MCF 10A (cell line): ENCODE measurements around the gene NAGPA. TPM values are rescaled to one million over a fixed set of nuclear protein-coding genes. Genes with fewer than 3 reads are reported as not detected.

Source experiments
- BruUV-seq: library from RNA; stranded (reverse); fragments of 400-500 nt; replicated peaks from 2 replicates; lab custom pipeline; 2021; lab: Mats Ljungman, UMichigan
- CTCF ChIA-PET: fragments of 300-600 bp; sonication (Branson Sonifier 250); formaldehyde crosslinking; extraction: SDS; loops from one replicate; lab custom pipeline; 2021; ENCODE audit warnings: antibody characterized with exemption, inconsistent platforms; lab: Yijun Ruan, JAX
- POLR2A ChIA-PET: fragments of 300-600, 350-650 bp; sonication (Branson Sonifier 250); formaldehyde crosslinking; extraction: SDS; loops from one replicate; lab custom pipeline; 2020; ENCODE audit warnings: antibody characterized with exemption, inconsistent platforms; lab: Yijun Ruan, JAX
- DNase-seq: peaks from one replicate; pipeline ENCODE4 v3.0.0-alpha.2; 2018; ENCODE audit not compliant: unreplicated experiment
- H3K27ac Mint-ChIP-seq: one replicate; pipeline ENCODE4 v1.8.0; 2022; ENCODE audit warnings: mild to moderate bottlenecking, low read depth, mixed read lengths; ENCODE audit not compliant: unreplicated experiment
- H3K27me3 Mint-ChIP-seq: one replicate; pipeline ENCODE4 v1.8.0; 2022; ENCODE audit warnings: mixed read lengths; ENCODE audit not compliant: insufficient read depth, unreplicated experiment
- H3K36me3 Mint-ChIP-seq: one replicate; pipeline ENCODE4 v1.8.0; 2022; ENCODE audit warnings: mild to moderate bottlenecking, moderate library complexity, mixed read lengths; ENCODE audit not compliant: insufficient read depth, unreplicated experiment
- H3K4me1 Mint-ChIP-seq: one replicate; pipeline ENCODE4 v1.8.0; 2022; ENCODE audit warnings: mixed read lengths; ENCODE audit not compliant: insufficient read depth, unreplicated experiment
- H3K4me3 Mint-ChIP-seq: one replicate; pipeline ENCODE4 v1.8.0; 2022; ENCODE audit warnings: mild to moderate bottlenecking, moderate library complexity, mixed read lengths; ENCODE audit not compliant: unreplicated experiment
- H3K9me3 Mint-ChIP-seq: one replicate; pipeline ENCODE4 v1.8.0; 2022; ENCODE audit warnings: mixed read lengths; ENCODE audit not compliant: unreplicated experiment
- CTCF ChIP-seq: fragments of 200-600 bp; IDR thresholded peaks from one replicate; pipeline ENCODE4 v1.8.0; 2022; ENCODE audit warnings: antibody characterized with exemption, mild to moderate bottlenecking; ENCODE audit not compliant: unreplicated experiment
- intact Hi-C: fragments of 100-400 bp; cut with micrococcal nuclease; formaldehyde crosslinking; loops from 2 replicates; pipeline ENCODE4 v1.14.1; 2022
- total RNA-seq: library from RNA; stranded (reverse); gene quantifications from 2 replicates; pipeline ENCODE4 v1.2.3, GENCODE V29; 2022

Gene NAGPA
- total RNA-seq, 1 experiment from 2014 or later, result 4.9 TPM

- no TSS peak for BruUV-seq
- intact Hi-C loops, result no loop called here
Observed at GRCh38 chr16:5042574-5043171, 8.9 kb upstream of the NAGPA start.

GRCh38 chr16:5041600-5042133 is 7.9 kb upstream of the NAGPA start:
- H3K4me1 Mint-ChIP-seq, result peaks cover 2% of the 10 kb centered on the region
- CTCF ChIA-PET, result interaction anchor here (0.5 kb wide), 1 partner anchor 83 kb away, joined by 3 read pairs; the partner anchor contains the start of gene SEC14L5

More at GRCh38 chr16:5042574-5043171, 8.9 kb upstream of the NAGPA start:
- H3K4me1 Mint-ChIP-seq, result no peaks in the 10 kb centered on the region
- POLR2A ChIA-PET, result no interaction called here
- peaks cover 31% of the 10 kb centered on the region for H3K27me3 Mint-ChIP-seq
- no peak overlapping the region for H3K4me3 Mint-ChIP-seq
- H3K9me3 Mint-ChIP-seq, result no peaks in the 10 kb centered on the region
- H3K27ac Mint-ChIP-seq, result no peak overlapping the region
- CTCF ChIA-PET, result no interaction called here
- no peak for TF ChIP-seq CTCF
- no peaks in the 10 kb centered on the region for H3K36me3 Mint-ChIP-seq
- DNase-seq, result no peak

GRCh38 chr16:5040451-5040850 is 6.7 kb upstream of the NAGPA start:
- DNase-seq, result no peak
- CTCF ChIA-PET, result interaction anchor here (0.6 kb wide), 1 partner anchor 17 kb away, joined by 3 read pairs; no protein-coding TSS in a partner anchor
- H3K27ac Mint-ChIP-seq, result no peak overlapping the region
- H3K4me1 Mint-ChIP-seq, result peaks cover 10% of the 10 kb centered on the region
- intact Hi-C loops, result no loop called here
- H3K27me3 Mint-ChIP-seq, result peaks cover 16% of the 10 kb centered on the region
- no peaks in the 10 kb centered on the region for H3K9me3 Mint-ChIP-seq
- POLR2A ChIA-PET, result no interaction called here
- no peaks in the 10 kb centered on the region for H3K36me3 Mint-ChIP-seq
- TF ChIP-seq CTCF, result no peak
- H3K4me3 Mint-ChIP-seq, result no peak overlapping the region
- no TSS peak for BruUV-seq

More at GRCh38 chr16:5041600-5042133, 7.9 kb upstream of the NAGPA start:
- no peaks in the 10 kb centered on the region for H3K36me3 Mint-ChIP-seq
- no peak overlapping the region for H3K4me3 Mint-ChIP-seq
- no peak overlapping the region for H3K27ac Mint-ChIP-seq
- intact Hi-C loops, result no loop called here
- H3K9me3 Mint-ChIP-seq, result no peaks in the 10 kb centered on the region
- POLR2A ChIA-PET, result no interaction called here
- peak; percentile 28 for DNase-seq
- BruUV-seq, result no TSS peak
- no peak for TF ChIP-seq CTCF
- peaks cover 21% of the 10 kb centered on the region for H3K27me3 Mint-ChIP-seq

GRCh38 chr16:5036228-5037156 is 2.8 kb upstream of the NAGPA start:
- no peak overlapping the region for H3K4me3 Mint-ChIP-seq

More at GRCh38 chr16:5036228-5037156, 2.8 kb upstream of the NAGPA start:
- Mint-ChIP-seq H3K9me3 (no peaks in the 10 kb centered on the region), H3K27me3 (peaks cover 14% of the 10 kb centered on the region), H3K36me3 (no peaks in the 10 kb centered on the region), H3K27ac (no peak overlapping the region), H3K4me1 (peaks cover 21% of the 10 kb centered on the region)
- CTCF ChIA-PET, result interaction anchor here (0.6 to 1.3 kb wide), 3 partner anchors 11 to 490 kb away, joined by 3 to 5 read pairs (median 5); no protein-coding TSS in a partner anchor
- no peak for TF ChIP-seq CTCF
- intact Hi-C loops, result no loop called here
- POLR2A ChIA-PET, result interaction anchor here (0.7 kb wide), 1 partner anchor 241 kb away, joined by 3 read pairs; no protein-coding TSS in a partner anchor
- BruUV-seq, result no TSS peak
- DNase-seq, result no peak
